ELR (cell line): ENCODE measurements around the gene ZDHHC16.
"Not testable (repeated sequence)": the region's sequence is repeated elsewhere in the genome, so short reads cannot be mapped to it uniquely, and the experiment has no call there.

ENCODE experiments used
- DNase-seq: peaks from one replicate; pipeline ENCODE4 v3.0.0-alpha.2; 2015; ENCODE audit warnings: low read depth

The ZDHHC16 gene

GRCh38 chr10:97445722-97446639 lies at the start of gene ZDHHC16, which contains the start of gene EXOSC1:
Gene ZDHHC16 (plus strand): TSS chr10:97446175. CDS start chr10:97451676, 5,501 bp downstream.
Gene EXOSC1 (minus strand): TSS chr10:97446006. CDS start chr10:97445985, 21 bp downstream.
- DNase-seq, result peak; percentile 98

DNA sequence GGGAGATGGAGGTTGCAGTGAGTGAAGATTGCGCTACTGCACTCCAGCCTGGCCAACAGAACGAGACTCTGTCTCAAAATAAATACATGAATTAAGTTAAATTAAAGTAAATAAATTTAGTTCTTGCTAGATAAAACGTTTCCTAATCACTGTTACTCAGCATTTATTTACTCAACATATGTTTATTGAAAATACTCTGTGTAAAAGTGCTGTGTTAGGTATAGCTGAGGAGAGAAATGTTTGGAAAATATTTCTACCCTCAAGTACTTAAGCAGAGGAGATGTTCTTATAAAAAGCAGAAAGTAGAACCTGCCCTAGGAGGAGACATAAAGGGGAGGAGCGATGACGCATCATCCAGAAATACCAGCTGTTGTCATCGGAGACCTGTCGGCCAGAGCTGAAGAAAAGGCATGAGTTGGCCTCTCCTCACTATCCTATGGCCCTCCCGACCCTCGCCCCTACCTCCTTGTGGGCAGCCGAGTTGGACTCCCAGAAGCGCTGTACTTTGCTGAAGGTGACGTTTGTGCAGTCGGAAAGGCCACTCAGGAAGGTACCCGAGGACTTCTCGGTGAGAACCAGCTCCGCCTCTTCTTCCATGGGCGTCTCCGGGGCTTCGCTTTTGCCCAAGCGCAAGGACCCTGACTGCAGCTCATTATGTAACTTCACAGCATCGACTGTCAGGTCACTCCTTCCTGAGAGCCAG lies 46.0 kb upstream of the ZDHHC16 start:
- peak; percentile 88 for DNase-seq

DNA sequence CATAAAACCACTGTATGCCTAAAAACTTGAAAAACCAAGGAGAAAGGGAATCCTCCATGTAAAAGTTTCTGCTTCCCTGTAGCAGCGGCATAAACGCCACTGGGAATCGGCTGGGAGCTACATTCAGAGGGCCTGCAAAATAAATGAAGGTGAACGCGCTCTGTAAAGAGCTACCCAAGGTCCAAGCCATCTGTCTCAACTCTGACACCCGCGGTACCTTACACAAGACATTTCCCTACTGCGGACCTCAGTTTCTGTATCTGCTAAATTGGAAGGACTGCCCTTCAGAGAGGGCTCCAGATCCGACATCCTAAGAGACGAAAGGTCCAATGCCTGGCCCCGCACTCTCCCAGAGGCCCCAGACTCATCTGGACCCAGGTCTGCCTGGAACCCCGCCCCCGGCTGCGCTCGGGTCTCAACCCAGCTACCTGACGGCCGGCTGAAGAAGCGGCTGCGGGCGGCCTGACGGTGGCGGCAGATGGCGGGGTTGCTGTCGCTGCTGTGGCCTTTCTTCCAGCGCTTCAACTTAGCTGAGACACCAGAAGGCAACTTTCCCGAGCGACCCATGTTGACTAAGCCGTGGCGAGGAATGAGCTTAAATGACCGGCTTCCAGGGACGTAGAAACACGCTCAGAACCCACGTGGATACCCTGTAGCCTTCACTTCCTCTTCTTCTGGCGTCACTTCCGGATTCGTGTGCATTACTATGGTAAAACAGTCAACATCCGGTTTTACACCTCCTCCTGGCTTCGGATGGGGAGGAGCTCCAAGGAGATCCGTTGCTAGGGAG lies 45.1 kb upstream of the ZDHHC16 start, which contains the start of gene RRP12:
Gene RRP12, minus strand, starts transcription at position 676 of the 790 bp plus-strand sequence. Its CDS starts 109 bp downstream, at position 567.
- DNase-seq, result peak; percentile 100

DNA sequence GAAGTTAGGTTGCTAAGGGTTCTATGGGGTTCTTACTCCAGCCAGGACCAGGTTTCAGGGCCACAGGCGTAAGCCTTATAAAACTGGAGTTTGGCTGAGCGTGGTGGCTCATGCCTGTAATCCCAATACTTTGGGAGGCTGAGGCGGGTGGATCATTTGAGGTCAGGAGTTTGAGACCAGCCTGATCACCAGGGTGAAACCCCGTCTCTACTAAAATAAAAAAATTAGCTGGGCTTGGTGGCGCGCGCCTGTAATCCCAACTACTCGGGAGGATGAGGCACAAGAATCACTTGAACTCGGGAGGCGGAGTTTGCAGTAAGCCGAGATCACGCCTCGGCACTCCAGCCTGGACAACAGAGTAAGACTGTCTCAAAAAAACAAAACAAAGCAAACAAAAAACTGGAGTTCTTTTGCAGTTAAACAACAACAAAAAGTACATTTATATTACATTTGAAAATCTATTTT lies 44.5 kb upstream of the ZDHHC16 start:
- no peak for DNase-seq

- DNase-seq, result no peak
Observed at GRCh38 chr10:97404044-97404443, 41.9 kb upstream of the ZDHHC16 start.

- no peak for DNase-seq
Observed at GRCh38 chr10:97406064-97406463, 39.9 kb upstream of the ZDHHC16 start.

DNA sequence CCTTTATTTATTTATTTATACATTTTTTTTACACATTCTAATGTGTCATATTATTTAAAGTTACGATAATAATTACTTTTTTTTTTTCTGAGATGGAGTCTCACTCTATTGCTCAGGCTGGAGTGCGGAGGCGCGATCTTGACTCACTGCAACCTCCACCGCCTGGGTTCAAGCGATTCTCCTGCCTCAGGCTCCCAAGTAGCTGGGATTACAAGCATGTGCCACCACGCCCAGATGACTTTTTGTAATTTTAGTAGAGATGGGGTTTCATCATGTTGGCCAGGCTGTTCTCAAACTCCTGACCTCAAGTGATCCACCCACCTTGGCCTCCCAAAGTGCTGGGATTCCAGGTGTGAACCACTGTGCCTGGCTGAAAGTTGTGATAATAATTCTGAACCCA lies 39.5 kb upstream of the ZDHHC16 start:
- not testable (repeated sequence) for DNase-seq

DNA sequence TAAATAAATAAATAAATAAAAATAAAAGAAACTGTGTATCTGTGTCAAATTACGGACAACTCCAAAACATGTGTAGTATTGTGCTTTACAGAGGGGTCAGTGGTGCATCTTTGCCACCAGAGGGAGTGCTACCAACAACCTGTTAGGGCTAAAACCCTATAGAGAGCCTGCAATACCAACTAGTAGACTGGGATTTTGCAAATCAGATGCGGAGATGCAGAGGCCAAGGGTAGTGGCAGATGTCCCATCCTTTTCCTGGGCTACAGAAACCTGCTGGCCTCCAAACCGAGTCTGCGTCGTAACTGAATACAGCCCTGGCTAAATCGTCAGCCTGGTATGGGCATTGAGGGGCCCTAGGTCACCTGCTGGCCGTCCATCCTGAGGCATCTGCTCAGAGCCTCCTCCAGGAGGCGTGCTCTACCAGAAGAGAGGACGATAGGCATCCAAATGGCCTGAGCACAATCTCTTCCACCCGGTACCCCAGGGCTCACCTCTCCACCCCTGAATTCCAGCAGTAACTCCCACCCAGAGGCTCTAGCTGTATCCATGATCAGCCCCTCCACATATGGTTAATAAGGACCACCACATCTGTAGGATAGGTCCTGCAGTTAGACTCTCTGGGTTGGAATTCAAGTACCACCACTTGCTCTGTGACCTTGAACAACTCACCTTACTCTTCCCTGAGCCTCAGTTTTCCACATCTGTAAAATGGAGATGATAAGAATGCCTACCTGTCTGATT lies 38.6 kb upstream of the ZDHHC16 start:
- DNase-seq, result peak; percentile 86

DNA sequence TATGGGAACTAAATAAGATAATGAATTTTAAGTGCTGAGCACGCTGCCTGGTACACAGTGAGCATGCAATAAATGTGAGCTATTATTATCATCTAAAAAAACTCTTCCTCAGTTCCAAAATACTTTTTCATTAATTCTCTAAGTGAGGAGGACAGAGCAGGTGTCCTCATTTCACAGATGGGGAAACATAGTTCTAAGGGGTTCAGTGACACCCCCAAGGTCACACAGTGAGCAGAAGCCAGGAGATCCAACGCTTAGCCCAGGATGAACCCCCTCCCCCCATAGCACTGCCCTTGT lies 38.1 kb upstream of the ZDHHC16 start:
- DNase-seq, result no peak

GRCh38 chr10:97408496-97408992 lies 37.4 kb upstream of the ZDHHC16 start:
- DNase-seq, result no peak

GRCh38 chr10:97411406-97411805 lies 34.6 kb upstream of the ZDHHC16 start:
- peak; percentile 69 for DNase-seq

GRCh38 chr10:97412891-97413304 lies 33.1 kb upstream of the ZDHHC16 start:
- DNase-seq, result peak; percentile 12

GRCh38 chr10:97416565-97416964 lies 29.4 kb upstream of the ZDHHC16 start:
- no peak for DNase-seq

GRCh38 chr10:97423757-97424098 lies 22.2 kb upstream of the ZDHHC16 start:
- DNase-seq, result not testable (repeated sequence)

DNA sequence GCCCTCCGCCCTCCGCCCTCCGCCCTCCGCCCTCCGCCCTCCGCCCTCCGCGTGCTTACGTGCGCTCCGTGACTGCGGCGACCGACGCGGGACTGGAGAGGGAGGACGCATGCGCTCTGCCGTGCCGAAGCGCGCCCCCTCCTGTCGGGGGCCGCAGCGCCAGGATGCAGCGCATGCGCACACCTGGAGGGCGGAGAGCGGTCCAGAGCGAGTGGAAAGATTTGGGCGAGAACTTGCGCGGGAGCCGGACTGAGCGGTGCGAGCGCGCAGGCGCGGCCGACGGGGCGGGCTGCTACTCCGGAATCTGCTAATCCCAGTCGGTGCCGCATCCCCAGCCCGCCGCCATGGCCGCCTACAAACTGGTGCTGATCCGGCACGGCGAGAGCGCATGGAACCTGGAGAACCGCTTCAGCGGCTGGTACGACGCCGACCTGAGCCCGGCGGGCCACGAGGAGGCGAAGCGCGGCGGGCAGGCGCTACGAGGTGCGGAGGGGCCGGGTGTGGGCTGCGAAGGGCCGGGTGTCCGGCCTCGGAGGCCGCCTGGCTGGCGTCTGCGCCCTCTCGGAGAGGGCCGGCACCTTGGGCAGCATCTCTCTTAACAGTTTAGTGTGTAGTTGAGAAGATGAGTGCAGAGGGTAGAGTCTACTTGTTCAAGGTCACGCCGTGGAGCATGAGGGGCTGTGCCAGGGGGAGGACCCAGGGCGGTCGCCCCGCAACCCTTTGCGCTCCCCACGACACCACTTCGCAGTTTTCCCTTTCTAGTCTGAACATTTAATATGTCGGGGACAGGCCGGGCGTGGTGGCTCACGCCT lies 19.8 kb upstream of the ZDHHC16 start, which contains the start of gene PGAM1:
Gene PGAM1, plus strand, starts transcription at position 228 of the 812 bp plus-strand sequence. Its CDS starts 117 bp downstream, at position 345.
- DNase-seq, result peak; percentile 94

DNA sequence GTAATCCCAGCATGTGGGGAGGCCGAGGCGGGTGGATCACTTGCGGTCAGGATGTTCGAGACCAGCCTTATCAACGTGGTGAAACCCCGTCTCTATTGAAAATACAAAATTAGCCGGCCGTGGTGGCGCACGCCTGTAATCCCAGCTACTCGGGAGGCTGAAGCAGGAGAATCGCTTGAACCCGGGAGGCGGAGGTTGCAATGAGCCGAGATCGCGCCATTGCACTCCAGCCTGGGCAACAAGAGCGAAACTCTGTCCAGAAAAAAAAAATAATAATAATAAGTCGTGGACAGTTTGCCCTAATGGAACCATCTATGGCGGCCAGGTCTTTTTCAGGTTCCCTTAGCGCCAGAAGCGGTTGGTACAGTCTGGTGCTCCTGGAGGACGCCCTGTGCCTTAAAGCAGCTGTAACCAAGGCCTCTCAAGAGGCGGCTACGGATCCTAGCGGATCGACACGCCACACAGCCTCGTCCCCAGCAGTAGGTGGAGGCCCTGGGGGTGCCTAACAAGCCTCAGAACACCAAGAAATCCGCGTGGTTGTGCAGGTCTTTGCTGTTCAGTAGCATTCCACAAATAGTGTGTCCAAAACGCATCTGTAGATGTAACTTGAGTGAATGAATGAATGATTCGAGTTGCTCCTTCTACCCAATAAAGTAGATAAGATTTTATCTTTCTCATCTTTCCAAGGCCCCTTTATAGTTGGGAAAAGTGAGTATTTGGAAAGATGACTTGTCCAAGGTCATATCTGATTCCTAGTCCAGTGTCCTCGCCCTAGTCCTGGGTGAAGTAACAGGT lies 19.0 kb upstream of the ZDHHC16 start:
- DNase-seq, result peak; percentile 43

GRCh38 chr10:97427571-97428179 lies 18.3 kb upstream of the ZDHHC16 start:
- DNase-seq, result peak; percentile 63

DNA sequence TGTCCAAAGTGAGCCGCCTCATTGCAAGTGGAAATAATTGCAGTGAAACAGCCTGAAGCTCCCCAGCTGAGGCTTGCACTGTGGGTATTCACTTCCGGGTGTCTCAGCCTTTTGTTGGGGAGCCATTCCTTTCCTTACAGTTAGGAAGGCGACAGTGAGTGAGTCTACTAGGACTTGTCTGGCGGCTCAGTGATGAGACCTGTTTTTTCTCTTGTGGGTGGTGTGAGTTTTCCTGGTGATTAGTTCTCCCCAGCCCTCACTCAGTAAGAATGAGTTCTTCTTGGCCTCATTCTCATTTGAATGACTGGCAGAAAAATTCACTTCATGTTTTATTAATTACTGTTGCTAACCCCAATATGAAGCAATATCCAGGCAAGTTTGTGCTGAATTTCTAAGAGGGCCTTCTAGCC lies 17.4 kb upstream of the ZDHHC16 start:
- peak; percentile 65 for DNase-seq

GRCh38 chr10:97434055-97434454 lies 11.9 kb upstream of the ZDHHC16 start:
- DNase-seq, result peak; percentile 47
